Right lobe of liver (tissue), 6 donors: Measurements from ENCODE around the gene OVOL3. TPM values are rescaled to one million over a fixed set of nuclear protein-coding genes. Genes with fewer than 3 reads are reported as not detected.
A peak's percentile ranks its signal among the peaks of the same experiment; 100 is the strongest.

Source experiments
- ATAC-seq, 4 donors: fragments of 200-7000 bp; cut with Tn5 transposase; one replicate each; pipeline ENCODE4 v1.9.1; 2020; ENCODE audit warnings: mild to moderate bottlenecking in 4 of 4, moderate library complexity in 4 of 4
- DNase-seq, 3 donors: peaks; one replicate each; pipeline ENCODE4 v3.0.0-alpha.2; 2020
- H3K27ac ChIP-seq, 3 donors: fragments of 200-600 bp; one replicate each; pipeline ENCODE4 v1.8.0; 2022
- H3K27me3 ChIP-seq, 2 donors: fragments of 200-600 bp; one replicate each; pipeline ENCODE4 v1.8.0; 2022
- H3K36me3 ChIP-seq, 4 donors: fragments of 200-600 bp; sonication (generic) in 1 of 4; one replicate each; pipeline versions ENCODE4 v1.5.1 to v1.8.0; 2017 to 2022; ENCODE audit warnings: control low read depth in 1 of 4
- H3K4me1 ChIP-seq, 4 donors: fragments of 200-600 bp; sonication (generic) in 1 of 4; one replicate each; pipeline versions ENCODE4 v1.5.1 to v1.8.0; 2017 to 2022; ENCODE audit warnings: control low read depth in 1 of 4
- H3K4me3 ChIP-seq, 3 donors: fragments of 200-600 bp; one replicate each; pipeline ENCODE4 v1.8.0; 2022
- H3K9me3 ChIP-seq, 4 donors: fragments of 200-600 bp; sonication (generic) in 1 of 4; one replicate each; pipeline versions ENCODE4 v1.5.1 to v1.8.0; 2017 to 2022; ENCODE audit warnings: control low read depth in 1 of 4
- CTCF ChIP-seq, 4 donors: fragments of 200-600 bp in 3 of 4; fragments of 450-650 bp in 1 of 4; IDR thresholded peaks; one replicate each; pipeline versions ENCODE4 v1.5.1 to v1.8.0; 2016 to 2022; ENCODE audit warnings: antibody characterized with exemption in 4 of 4, mild to moderate bottlenecking in 2 of 4
- POLR2A ChIP-seq: fragments of 450-650 bp; IDR thresholded peaks from one replicate; pipeline ENCODE4 v1.6.1; 2017; ENCODE audit warnings: antibody characterized with exemption, mild to moderate bottlenecking
- WGBS: methylation state at CpG from one replicate; pipeline ENCODE4 v1.1.6; 2018; ENCODE audit warnings: low coverage, low lambda C conversion rate; ENCODE audit not compliant: insufficient coverage; ENCODE audit errors: missing lambda C conversion rate; 5-methylcytosine and 5-hydroxymethylcytosine counted together
- intact Hi-C, 2 donors: fragments of 100-400 bp; cut with DNase I; formaldehyde crosslinking; loops; one replicate each; pipeline versions ENCODE4 v1.11.2 to v1.14.1; 2022
- total RNA-seq, 6 experiments: library from RNA; depleted of rRNA in 2 of 6; stranded (reverse); fragments of >200 nt in 2 of 6; fragmentation: NEBNext Ultra II Directional in 3 of 6; extraction: Animal tissue kit (Norgen Biotek cat#: 25700) in 3 of 6; gene quantifications; one replicate each; pipeline versions ENCODE4 v1.1.0 to v1.2.4, GENCODE V29; 2016 to 2023
- donor health status: DM: no; HTN: yes; CAD: no.
- donor health status: DM: no; HTN: no; CAD: no.
- donor health status: DM: no; HTN: no; CAD: no.
- donor health status: DM: no; HTN: yes; CAD: no.
- donor health status: DM: no; HTN: yes; CAD: no.

OVOL3 gene
- total RNA-seq, 6 experiments from 2014 or later, result not detected

GRCh38 chr19:36149673-36150406, 38.9 kb downstream of the OVOL3 start:
- Histone ChIP-seq H3K36me3 (peaks cover 0 to 53% (median 28%) of the 10 kb centered on the region in 4 donors), H3K27me3 (no peaks in the 10 kb centered on the region), H3K9me3 (no peaks in the 10 kb centered on the region), H3K4me3 (no peak overlapping the region), H3K27ac (no peak overlapping the region), H3K4me1 (no peaks in the 10 kb centered on the region)
- no peak for TF ChIP-seq CTCF (IDR thresholded peaks at IDR 0.05)
- no peak for TF ChIP-seq POLR2A
- intact Hi-C loops, result no loop called here
- ATAC-seq, result no peak
- 95% methylated on average over 4 of the region's 13 CpGs for WGBS
- no peak for DNase-seq

GRCh38 chr19:36150586-36150985, 39.6 kb downstream of the OVOL3 start:
- ATAC-seq (peak in 1 of 4 donors; percentile 4), DNase-seq (no peak)
- no peaks in the 10 kb centered on the region for H3K27me3 ChIP-seq
- no peaks in the 10 kb centered on the region for H3K4me1 ChIP-seq
- no peak overlapping the region for H3K4me3 ChIP-seq
- intact Hi-C loops, result no loop called here
- TF ChIP-seq POLR2A (no peak), CTCF (IDR thresholded peaks at IDR 0.05) (no peak)
- no peaks in the 10 kb centered on the region for H3K9me3 ChIP-seq
- H3K36me3 ChIP-seq, result peaks cover 0 to 46% (median 27%) of the 10 kb centered on the region in 4 donors
- 40% methylated on average over 2 of the region's 5 CpGs for WGBS
- no peak overlapping the region for H3K27ac ChIP-seq

GRCh38 chr19:36151144-36152018, 40.4 kb downstream of the OVOL3 start:
- intact Hi-C loops, result no loop called here

DNA sequence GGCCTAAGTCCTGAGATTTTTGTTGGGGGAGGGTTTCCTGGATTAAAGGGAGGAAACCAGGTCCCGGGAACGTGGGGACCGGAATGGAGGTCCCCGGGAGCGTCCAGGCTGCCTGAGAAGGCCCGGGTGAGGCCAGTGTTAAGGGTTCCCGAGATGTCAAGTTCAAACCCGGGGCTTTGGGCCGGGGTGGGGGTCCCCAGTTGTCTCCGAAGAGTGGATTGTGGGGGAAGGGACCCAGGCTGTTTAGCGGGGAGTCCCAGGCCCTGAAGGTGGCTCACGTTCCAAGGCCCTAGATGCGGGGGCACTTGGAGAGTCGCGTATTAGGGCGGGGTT, 41.0 kb downstream of the OVOL3 start:
- Histone ChIP-seq H3K27me3 (no peaks in the 10 kb centered on the region), H3K4me3 (peak overlapping the region; percentile 26 to 33 (median 27)), H3K4me1 (no peaks in the 10 kb centered on the region), H3K36me3 (peaks cover 0 to 32% (median 17%) of the 10 kb centered on the region in 4 donors), H3K27ac (peak overlapping the region; percentile 57 to 73 (median 64)), H3K9me3 (no peaks in the 10 kb centered on the region)
- peak; percentile 9 to 21 (median 17) for ATAC-seq
- TF ChIP-seq POLR2A, result no peak
- TF ChIP-seq CTCF (IDR thresholded peaks at IDR 0.05), result no peak
- 100% methylated on average over 1 of the region's 16 CpGs for WGBS
- no peak for DNase-seq
- intact Hi-C loops, result no loop called here

More at GRCh38 chr19:36151144-36152018, 40.4 kb downstream of the OVOL3 start:
- H3K9me3 ChIP-seq, result no peaks in the 10 kb centered on the region
- no peaks in the 10 kb centered on the region for H3K4me1 ChIP-seq
- 72% methylated on average over 23 of the region's 47 CpGs for WGBS
- H3K4me3 ChIP-seq, result peak overlapping the region in 2 of 3 donors; percentile 26 to 33
- peak; percentile 45 to 56 (median 48) for ATAC-seq
- H3K27me3 ChIP-seq, result no peaks in the 10 kb centered on the region
- peak overlapping the region; percentile 57 to 73 (median 64) for H3K27ac ChIP-seq
- H3K36me3 ChIP-seq, result peaks cover 0 to 38% (median 22%) of the 10 kb centered on the region in 4 donors
- no peak for TF ChIP-seq CTCF (IDR thresholded peaks at IDR 0.05)
- TF ChIP-seq POLR2A, result no peak
- DNase-seq, result peak in 1 of 3 donors; percentile 50
